Memory B cell (primary cell): ENCODE results near the gene PEX26.
A peak's percentile ranks its signal among the peaks of the same experiment; 100 is the strongest.
"Not testable (repeated sequence)": the region's sequence is repeated elsewhere in the genome, so short reads cannot be mapped to it uniquely, and the experiment has no call there.

Experiments used
- ATAC-seq: fragments of 150-1000 bp; cut with Tn5 transposase; 2 replicates; pipeline ENCODE4 v1.10.0; 2021; ENCODE audit warnings: low read depth, mild to moderate bottlenecking, moderate library complexity
- DNase-seq, 2 donors: peaks; one replicate each; pipeline ENCODE4 v3.0.0; 2022; ENCODE audit warnings: low spot score in 2 of 2
- H3K27ac Mint-ChIP-seq: one replicate; pipeline ENCODE4 v1.8.0; 2022; ENCODE audit warnings: mild to moderate bottlenecking, moderate library complexity, mixed read lengths
- H3K27me3 Mint-ChIP-seq: one replicate; pipeline ENCODE4 v1.8.0; 2022; ENCODE audit warnings: mixed read lengths
- H3K36me3 Mint-ChIP-seq: one replicate; pipeline ENCODE4 v1.8.0; 2022; ENCODE audit warnings: mild to moderate bottlenecking, mixed read lengths
- H3K4me1 Mint-ChIP-seq: one replicate; pipeline ENCODE4 v1.8.0; 2022; ENCODE audit warnings: mixed read lengths
- H3K4me3 Mint-ChIP-seq: one replicate; pipeline ENCODE4 v1.8.0; 2022; ENCODE audit warnings: mild to moderate bottlenecking, moderate library complexity, mixed read lengths
- H3K9me3 Mint-ChIP-seq: one replicate; pipeline ENCODE4 v1.8.0; 2022; ENCODE audit warnings: mixed read lengths

Gene PEX26

DNA sequence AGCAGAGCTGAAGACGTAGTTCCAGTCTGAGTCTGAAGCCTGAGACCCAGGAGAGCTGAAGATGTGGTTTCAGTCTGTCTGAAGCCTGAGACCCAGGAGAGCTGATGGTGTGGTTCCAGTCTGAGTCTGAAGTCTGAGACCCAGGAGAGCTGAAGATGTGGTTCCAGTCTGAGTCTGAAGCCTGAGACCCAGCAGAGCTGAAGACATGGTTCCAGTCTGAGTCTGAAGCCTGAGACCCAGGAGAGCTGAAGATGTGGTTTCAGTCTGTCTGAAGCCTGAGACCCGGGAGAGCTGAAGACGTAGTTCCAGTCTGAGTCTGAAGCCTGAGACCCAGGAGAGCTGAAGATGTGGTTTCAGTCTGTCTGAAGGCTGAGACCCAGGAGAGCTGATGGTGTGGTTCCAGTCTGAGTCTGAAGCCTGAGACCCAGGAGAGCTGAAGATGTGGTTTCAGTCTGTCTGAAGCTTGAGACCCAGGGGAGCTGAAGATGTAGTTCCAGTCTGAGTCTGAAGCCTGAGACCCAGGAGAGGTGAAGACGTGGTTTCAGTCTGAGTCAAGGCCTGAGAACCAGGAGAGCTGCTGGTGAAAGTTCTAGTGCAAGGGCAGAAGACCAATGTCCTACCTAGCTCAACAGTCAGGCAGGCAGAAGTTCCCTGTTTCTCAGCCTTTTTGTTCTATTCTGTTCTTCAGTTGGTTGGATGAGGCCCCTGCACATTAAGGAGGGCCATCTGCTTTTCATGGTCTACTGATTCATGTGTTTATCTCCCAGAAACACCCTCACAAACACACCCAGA, 29.0 kb downstream of the PEX26 start:
- H3K4me3 Mint-ChIP-seq, H3K9me3 Mint-ChIP-seq, ATAC-seq, DNase-seq, H3K27ac Mint-ChIP-seq: not testable (repeated sequence)
- H3K27me3 Mint-ChIP-seq, result peaks cover 20% of the 10 kb centered on the region
- H3K4me1 Mint-ChIP-seq, result peaks cover 26% of the 10 kb centered on the region
- H3K36me3 Mint-ChIP-seq, result peaks cover 18% of the 10 kb centered on the region

DNA sequence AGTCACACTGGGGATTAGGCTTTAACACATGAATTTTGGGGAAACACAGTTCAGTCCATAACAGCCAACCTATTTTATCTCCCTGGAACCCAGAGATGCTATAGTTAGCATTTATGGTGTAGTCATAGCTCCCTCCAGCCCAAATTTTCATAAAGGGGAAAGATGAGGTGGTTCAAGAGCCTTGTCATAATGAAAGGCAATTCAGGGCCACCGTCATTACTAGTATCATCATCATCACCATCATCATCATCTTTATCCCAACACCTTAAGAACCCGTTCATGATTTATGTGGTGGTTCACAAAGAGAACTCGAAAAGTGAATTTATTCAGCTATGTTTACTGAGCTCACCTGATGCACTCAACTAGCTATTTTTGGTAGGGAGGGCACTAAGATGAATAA, 30.4 kb downstream of the PEX26 start:
- peaks cover 23% of the 10 kb centered on the region for H3K4me1 Mint-ChIP-seq
- ATAC-seq (no peak), DNase-seq (no peak)
- peaks cover 15% of the 10 kb centered on the region for H3K36me3 Mint-ChIP-seq
- peaks cover 9% of the 10 kb centered on the region for H3K9me3 Mint-ChIP-seq
- H3K4me3 Mint-ChIP-seq, result no peak overlapping the region
- peaks cover 20% of the 10 kb centered on the region for H3K27me3 Mint-ChIP-seq
- no peak overlapping the region for H3K27ac Mint-ChIP-seq

DNA sequence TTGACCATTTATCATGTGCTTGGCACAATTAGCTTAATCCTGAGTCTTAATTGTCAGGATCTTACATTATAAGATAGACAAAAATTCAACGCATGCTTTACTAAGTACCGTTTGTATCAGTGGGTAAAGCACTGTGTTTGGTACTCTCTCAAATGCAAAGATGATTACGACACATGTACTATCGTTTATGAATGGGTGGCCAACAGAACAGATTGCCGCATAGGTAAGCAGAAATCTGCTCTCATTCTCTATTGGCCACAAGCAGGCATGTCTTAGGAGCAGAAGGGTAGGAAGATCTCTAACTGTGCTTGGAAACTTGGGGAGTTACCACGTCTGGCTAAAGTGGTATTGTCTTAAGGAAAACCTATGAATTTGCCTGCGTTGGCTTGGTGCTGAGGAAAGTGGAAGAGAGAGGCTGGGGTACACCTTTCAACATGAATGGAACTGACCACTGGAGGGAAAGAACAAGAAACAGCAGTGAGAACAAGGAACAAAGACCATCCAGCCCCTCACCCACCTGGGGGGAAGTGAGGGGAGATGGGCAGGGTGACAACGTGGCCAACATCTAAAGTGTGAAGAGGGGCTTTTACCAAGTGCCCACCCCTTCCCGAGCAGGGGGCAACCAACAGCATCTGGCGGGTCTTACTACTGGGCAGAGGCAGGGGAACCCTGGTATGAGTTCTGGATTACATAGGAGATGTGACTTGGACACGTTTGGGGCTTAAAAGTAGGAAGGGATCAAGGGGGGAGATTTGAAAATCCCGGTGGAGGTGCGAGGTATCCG, 31.8 kb downstream of the PEX26 start:
- no peak for DNase-seq
- ATAC-seq, result no peak
- Mint-ChIP-seq H3K9me3 (peaks cover 9% of the 10 kb centered on the region), H3K4me3 (peak overlapping the region; percentile 78), H3K27ac (no peak overlapping the region), H3K27me3 (peaks cover 17% of the 10 kb centered on the region), H3K36me3 (peaks cover 12% of the 10 kb centered on the region), H3K4me1 (peaks cover 24% of the 10 kb centered on the region)

DNA sequence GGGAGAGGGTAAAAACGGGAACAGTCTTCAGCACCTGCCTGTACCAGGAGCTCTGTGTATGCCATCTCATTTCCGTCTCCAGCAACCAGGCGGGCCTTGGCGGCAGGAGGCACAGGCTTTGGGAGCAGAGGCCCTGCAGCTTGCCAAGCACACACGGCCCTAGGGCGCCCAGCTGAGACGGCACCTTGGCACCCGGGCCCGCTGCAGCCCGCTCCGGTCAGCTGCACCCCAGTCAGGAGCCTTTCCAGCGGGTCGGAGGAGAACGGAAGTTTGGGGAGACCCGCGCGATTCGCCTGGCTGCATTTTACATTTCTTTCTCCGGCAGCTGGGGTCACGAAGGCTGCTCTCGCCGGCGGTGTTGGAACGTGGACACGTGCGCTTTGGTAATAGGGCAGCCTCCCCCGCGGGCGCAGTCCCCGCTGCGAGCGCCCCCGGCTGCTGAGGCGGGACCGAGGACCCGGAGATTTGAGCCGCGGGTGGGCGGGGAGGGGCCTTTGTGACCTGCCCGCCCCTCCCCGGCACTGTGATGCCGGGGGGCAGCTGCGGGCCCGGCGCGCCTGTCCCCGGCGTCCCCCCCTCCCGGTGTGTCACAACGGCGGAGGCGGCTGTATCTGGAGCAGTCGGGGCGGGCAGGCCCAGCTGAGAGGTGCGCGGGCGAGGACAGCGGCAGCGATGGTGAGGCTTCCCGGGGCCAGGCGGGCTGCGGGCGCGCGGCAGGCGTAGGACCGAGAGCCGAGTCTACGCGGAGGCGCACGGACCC, 32.6 kb downstream of the PEX26 start, which contains the start of gene TUBA8:
Gene TUBA8 (plus strand): TSS at position 616 of the 760 bp plus-strand sequence. CDS start 57 bp downstream, at position 673.
- Mint-ChIP-seq H3K9me3 (peaks cover 9% of the 10 kb centered on the region), H3K27me3 (peaks cover 16% of the 10 kb centered on the region), H3K27ac (no peak within 1 kb of the TSS), H3K4me3 (peak within 1 kb of the TSS; percentile 78), H3K36me3 (peaks cover 11% of the 10 kb centered on the region), H3K4me1 (peaks cover 20% of the 10 kb centered on the region)
- ATAC-seq, result peak; percentile 47
- DNase-seq, result no peak

DNA sequence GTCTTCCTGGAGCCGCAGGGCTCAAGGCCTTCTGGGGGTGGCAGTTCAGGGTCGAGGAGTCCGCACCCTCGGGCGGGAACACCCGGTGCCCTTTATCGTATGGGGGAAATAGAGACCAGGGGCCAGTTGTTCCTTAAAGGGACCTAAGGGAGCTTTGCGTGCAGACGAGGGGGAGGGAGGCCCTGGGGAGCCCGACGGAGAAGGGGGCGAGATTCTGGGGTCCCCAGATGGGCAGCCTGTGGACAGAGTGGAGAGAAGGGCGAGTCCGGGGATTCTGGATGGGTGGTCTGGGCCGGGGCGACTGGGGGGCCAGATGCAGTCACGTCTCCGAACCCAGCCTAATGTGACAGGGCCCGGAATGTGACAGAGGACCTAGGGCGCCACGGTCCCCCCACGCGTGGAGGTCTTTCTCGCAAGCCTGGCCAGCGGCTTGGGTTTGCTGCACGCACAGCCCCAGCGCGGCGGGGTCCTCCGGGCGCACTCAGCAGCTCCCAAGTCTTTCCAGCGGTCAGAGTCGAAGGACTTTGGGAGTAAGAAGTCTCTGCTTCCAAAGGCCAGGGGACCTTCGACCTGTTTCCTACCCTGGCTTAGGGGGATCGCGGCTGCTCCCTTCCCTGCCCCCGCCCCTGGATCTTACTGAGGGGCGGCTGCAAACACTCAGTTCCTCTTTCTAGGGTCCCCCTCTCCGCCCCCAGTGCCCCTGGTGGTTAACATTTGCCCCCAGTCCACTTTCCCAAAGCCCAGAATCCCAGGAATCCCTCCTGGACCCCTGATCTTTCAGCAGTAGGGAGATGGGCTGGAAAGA, 33.4 kb downstream of the PEX26 start:
- Mint-ChIP-seq H3K4me3 (peak overlapping the region; percentile 22), H3K4me1 (peaks cover 20% of the 10 kb centered on the region), H3K9me3 (peaks cover 6% of the 10 kb centered on the region), H3K27me3 (peaks cover 13% of the 10 kb centered on the region), H3K27ac (no peak overlapping the region), H3K36me3 (peaks cover 5% of the 10 kb centered on the region)
- DNase-seq (no peak), ATAC-seq (no peak)

DNA sequence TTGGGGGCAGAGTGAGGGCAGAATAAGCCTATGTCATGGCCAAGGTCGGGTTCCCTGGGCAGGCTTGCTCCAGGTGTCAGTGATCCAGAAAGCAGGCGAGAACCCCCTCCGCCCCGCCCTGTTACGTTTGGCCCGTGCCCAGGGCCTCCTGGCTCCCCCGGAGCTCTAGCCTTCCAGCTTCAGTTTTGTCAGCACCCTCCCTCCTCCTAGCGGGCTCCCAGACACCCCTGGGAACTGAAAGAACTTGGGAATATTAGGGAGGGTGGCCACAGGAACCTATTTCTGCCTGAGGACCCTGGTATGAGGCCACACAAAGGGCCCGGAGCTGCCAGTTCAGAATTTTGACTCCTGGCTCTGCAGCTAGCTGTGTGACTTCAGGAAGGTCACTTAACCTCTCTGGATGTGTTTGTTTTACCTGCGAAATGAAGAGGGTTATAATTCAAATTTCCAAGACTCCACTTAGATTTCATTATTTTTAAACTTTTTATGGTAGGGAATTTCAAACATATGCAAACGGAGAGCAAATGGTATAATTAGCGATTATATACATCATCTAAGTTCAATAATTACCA, 34.1 kb downstream of the PEX26 start:
- Mint-ChIP-seq H3K4me1 (peaks cover 20% of the 10 kb centered on the region), H3K27ac (no peak overlapping the region), H3K9me3 (peaks cover 2% of the 10 kb centered on the region), H3K4me3 (no peak overlapping the region), H3K36me3 (peaks cover 3% of the 10 kb centered on the region), H3K27me3 (peaks cover 13% of the 10 kb centered on the region)
- DNase-seq (no peak), ATAC-seq (no peak)

DNA sequence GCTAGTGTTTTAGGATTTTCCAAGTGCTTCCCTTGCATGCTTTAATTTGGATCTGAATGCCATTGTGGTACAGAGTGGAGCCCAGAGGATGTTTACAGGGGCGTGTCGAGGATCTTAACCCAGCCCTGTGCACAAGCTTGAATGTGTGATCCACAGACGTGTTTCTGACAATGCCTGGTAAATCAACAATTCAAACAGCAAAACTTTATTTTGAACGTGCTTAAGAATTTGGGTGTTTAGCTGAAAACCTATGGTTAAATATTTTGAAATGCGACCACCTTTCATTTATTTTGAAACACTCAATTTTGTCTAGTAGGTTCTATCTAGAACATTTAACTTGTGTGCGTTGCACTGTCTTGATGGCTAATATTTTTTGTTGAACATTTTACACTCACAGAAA, 34.6 kb downstream of the PEX26 start:
- no peak for ATAC-seq
- peaks cover 20% of the 10 kb centered on the region for H3K4me1 Mint-ChIP-seq
- no peak overlapping the region for H3K27ac Mint-ChIP-seq
- no peak for DNase-seq
- no peaks in the 10 kb centered on the region for H3K9me3 Mint-ChIP-seq
- no peak overlapping the region for H3K4me3 Mint-ChIP-seq
- no peaks in the 10 kb centered on the region for H3K36me3 Mint-ChIP-seq
- peaks cover 11% of the 10 kb centered on the region for H3K27me3 Mint-ChIP-seq

DNA sequence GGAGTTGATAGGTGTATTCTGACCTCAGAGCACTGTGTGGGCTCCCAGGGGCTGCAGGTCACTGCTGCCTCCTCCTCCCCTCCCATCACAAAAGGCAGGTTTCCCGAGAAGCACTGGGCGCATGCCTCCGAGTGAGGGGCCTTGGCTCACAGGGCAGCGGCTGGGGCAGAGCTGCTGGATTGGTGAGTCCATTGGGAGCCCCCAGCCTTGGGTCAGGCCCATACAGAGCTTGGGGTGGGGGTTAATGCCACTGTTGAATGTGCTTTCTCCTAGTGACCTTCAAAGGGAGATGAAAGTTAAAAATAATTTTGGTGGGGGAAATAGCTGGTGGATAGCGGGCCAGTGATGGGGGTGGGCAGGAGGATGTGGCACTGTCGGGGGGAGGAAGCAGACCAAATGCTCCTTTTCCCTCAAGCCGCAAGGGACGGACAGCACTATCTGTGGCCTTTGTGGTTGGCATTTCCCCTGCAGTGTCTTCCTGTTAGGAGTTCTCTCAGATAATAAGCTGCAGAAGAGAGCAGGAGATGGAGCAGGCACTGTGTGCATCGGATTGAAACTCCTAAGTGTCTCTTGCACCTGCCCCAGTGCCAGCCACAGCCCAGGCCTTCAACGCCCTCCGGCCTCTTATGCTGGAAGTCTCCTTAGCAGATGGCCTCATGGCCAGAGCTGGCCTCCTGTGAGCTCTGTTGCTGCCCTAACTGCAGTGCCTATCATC, 36.0 kb downstream of the PEX26 start:
- H3K4me1 Mint-ChIP-seq, result peaks cover 20% of the 10 kb centered on the region
- H3K27me3 Mint-ChIP-seq, result peaks cover 11% of the 10 kb centered on the region
- no peak overlapping the region for H3K27ac Mint-ChIP-seq
- H3K4me3 Mint-ChIP-seq, result no peak overlapping the region
- DNase-seq (no peak), ATAC-seq (no peak)
- no peaks in the 10 kb centered on the region for H3K9me3 Mint-ChIP-seq
- no peaks in the 10 kb centered on the region for H3K36me3 Mint-ChIP-seq

DNA sequence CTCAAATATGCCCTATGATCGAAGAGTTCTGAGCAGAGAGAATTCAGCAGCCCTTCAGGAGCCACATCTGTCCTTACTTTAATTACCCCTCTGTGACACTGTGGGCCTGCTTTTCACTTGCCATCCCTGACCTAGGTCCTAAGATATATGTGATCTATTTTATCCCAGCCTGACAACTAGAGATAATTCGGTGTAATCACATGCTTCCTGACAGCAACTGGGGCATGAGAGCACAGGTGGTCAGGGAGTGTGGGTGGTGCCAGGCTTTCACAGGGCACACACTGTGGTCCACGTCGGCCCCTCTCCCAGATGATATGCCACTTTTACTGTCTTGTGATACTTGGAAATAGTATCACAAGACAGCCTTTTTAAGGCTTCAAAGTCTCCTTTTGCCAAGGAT, 36.7 kb downstream of the PEX26 start:
- Mint-ChIP-seq H3K27ac (no peak overlapping the region), H3K4me3 (no peak overlapping the region), H3K36me3 (no peaks in the 10 kb centered on the region), H3K4me1 (peaks cover 19% of the 10 kb centered on the region), H3K9me3 (no peaks in the 10 kb centered on the region), H3K27me3 (peaks cover 9% of the 10 kb centered on the region)
- ATAC-seq, result no peak
- DNase-seq, result no peak

DNA sequence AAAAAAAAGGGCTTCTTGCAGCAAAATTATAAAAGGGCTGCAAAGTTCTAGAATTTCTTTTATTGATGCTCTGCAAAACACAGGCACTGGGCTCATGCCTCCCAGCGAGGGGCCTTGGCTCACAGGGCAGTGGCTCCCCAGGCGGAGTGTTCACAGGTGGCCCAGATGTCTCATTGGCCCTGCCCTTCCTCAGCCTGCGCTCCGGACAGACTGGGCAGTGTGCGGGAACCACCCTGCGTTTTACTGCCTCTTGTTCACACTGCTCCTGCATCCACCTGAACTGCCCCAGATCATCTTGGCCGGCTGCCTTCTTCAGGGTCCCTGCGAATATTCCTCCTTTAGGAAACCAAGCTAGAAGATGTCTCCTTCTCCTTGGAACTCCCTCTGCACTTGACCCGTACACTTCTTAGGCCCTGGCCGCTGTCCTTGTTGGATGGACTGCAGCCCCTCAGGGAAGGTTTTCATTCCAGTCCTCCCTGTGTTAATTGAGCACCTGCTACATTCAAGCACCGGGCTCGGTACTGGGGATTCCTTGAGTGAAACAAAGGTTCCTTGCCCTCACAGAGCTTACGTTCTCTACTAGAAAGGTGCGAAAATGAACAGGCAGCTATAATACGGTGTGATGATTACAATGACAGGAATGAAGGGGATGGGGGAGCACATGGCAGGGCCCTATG, 37.3 kb downstream of the PEX26 start:
- H3K4me3 Mint-ChIP-seq, result no peak overlapping the region
- DNase-seq, result no peak
- H3K36me3 Mint-ChIP-seq, result no peaks in the 10 kb centered on the region
- ATAC-seq, result no peak
- H3K27me3 Mint-ChIP-seq, result peaks cover 4% of the 10 kb centered on the region
- H3K9me3 Mint-ChIP-seq, result no peaks in the 10 kb centered on the region
- H3K4me1 Mint-ChIP-seq, result peaks cover 17% of the 10 kb centered on the region
- no peak overlapping the region for H3K27ac Mint-ChIP-seq

DNA sequence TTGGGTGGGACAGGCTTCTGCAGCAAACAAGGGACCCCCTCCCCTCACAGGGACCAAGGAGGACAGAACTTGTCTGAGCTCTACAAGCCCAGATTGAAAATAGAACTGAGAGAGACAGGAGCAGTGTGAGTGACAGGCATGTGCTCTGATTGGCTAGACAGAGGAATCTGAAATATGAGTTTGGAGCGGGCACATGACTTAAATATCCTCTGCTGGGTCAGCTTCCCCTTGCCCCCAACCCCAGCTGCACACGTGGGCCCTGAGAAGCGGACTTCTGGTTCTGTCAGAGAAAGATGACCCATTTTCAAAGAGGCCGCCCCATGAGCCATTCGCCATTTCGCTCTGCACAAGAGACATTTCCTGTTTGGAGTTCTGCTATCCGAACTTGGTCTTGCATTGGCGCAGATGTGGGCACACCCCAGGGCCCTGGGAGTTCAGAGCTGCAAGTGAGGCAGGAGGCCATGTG, 38.1 kb downstream of the PEX26 start:
- Mint-ChIP-seq H3K27me3 (peaks cover under 1% of the 10 kb centered on the region), H3K4me3 (no peak overlapping the region), H3K27ac (no peak overlapping the region), H3K4me1 (peaks cover 17% of the 10 kb centered on the region), H3K9me3 (no peaks in the 10 kb centered on the region), H3K36me3 (no peaks in the 10 kb centered on the region)
- DNase-seq (no peak), ATAC-seq (no peak)

DNA sequence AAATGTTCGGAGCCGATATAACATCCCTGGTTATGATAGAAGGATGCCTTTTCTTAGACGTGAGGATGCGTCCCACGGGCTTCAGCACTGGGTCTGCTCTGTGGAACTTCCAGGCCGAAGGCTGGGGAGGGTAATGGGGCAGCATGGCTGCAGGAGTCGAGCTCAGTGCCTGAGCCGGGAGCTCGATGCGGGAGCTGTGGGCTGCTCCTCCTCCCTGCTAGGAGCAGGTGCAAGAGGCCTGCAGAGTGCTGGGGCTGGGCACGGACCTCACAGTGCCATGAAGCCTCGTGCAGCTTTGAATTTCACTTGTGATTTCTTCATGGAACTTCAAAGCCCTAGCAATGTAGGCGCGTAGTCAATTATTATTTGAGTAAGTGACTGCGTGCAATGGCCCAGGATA, 38.8 kb downstream of the PEX26 start:
- ATAC-seq (no peak), DNase-seq (no peak)
- Mint-ChIP-seq H3K27me3 (no peaks in the 10 kb centered on the region), H3K4me1 (peaks cover 15% of the 10 kb centered on the region), H3K36me3 (no peaks in the 10 kb centered on the region), H3K9me3 (no peaks in the 10 kb centered on the region), H3K4me3 (no peak overlapping the region), H3K27ac (no peak overlapping the region)
